ENCODE results near the gene TMEM184A.

The TMEM184A gene

DNA sequence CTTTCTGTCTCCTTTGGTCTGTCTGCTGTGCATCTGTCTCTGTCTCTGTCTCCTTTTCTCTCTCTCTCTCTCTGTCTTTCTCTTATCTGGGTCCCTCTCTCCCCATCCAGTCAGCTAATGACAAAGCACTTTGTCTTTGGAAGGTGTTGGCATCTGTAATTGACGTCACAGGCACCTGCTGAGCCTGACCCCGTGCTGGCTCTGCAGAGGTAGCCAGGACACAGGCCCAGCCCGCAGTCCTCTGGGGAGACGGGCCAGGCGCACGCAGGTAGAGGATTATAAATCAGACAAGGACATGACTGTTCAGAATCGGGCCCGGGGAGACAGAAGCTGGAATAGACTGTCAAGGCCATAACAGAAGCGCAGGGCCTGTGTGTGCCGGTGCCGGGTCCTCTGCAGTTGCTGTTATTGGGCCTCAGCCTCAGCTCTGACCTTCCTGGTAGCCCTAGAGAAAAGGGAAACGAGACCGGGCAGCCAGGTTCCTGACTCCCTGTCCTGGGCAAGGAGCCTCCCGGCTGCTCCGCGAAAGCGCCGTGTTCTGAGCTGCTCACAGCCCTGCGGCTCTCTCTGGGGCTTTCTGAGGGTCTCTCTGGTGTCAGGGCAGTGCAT lies 24.5 kb upstream of the TMEM184A start:
- H3K27me3 Mint-ChIP-seq (ENCODE audit: low read depth): peaks cover 14% of the 10 kb centered on the region
- TF ChIP-seq, protein P1, sequence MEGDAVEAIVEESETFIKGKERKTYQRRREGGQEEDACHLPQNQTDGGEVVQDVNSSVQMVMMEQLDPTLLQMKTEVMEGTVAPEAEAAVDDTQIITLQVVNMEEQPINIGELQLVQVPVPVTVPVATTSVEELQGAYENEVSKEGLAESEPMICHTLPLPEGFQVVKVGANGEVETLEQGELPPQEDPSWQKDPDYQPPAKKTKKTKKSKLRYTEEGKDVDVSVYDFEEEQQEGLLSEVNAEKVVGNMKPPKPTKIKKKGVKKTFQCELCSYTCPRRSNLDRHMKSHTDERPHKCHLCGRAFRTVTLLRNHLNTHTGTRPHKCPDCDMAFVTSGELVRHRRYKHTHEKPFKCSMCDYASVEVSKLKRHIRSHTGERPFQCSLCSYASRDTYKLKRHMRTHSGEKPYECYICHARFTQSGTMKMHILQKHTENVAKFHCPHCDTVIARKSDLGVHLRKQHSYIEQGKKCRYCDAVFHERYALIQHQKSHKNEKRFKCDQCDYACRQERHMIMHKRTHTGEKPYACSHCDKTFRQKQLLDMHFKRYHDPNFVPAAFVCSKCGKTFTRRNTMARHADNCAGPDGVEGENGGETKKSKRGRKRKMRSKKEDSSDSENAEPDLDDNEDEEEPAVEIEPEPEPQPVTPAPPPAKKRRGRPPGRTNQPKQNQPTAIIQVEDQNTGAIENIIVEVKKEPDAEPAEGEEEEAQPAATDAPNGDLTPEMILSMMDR (IDR thresholded peaks at IDR 0.05; ENCODE audit: unreplicated experiment in 3 of 3): no peak
- no peak overlapping the region for H3K4me3 Mint-ChIP-seq
- peaks cover 8% of the 10 kb centered on the region for H3K4me1 Mint-ChIP-seq
- H3K27ac Mint-ChIP-seq: no peak overlapping the region
- H3K9me3 Mint-ChIP-seq: no peaks in the 10 kb centered on the region
- H3K36me3 Mint-ChIP-seq (ENCODE audit: low read depth): peaks cover under 1% of the 10 kb centered on the region

- peaks cover 12% of the 10 kb centered on the region for H3K27me3 Mint-ChIP-seq (ENCODE audit: low read depth)
- H3K4me3 Mint-ChIP-seq: no peak overlapping the region
- H3K27ac Mint-ChIP-seq: no peak overlapping the region
- TF ChIP-seq, protein P1 (IDR thresholded peaks at IDR 0.05; ENCODE audit: unreplicated experiment in 3 of 3): peak; percentile 84 to 90 (median 86)
- peaks cover 8% of the 10 kb centered on the region for H3K4me1 Mint-ChIP-seq
- peaks cover 3% of the 10 kb centered on the region for H3K36me3 Mint-ChIP-seq (ENCODE audit: low read depth)
- no peaks in the 10 kb centered on the region for H3K9me3 Mint-ChIP-seq
These were observed 23.7 kb upstream of the TMEM184A start for GRCh38 chr7:1579481-1580421.

- H3K27me3 Mint-ChIP-seq (ENCODE audit: low read depth): peaks cover 8% of the 10 kb centered on the region
- TF ChIP-seq, protein P1 (IDR thresholded peaks at IDR 0.05; ENCODE audit: unreplicated experiment in 3 of 3): no peak
These were observed 22.5 kb upstream of the TMEM184A start for GRCh38 chr7:1578513-1578912.

GRCh38 chr7:1576521-1577253 lies 20.7 kb upstream of the TMEM184A start:
- Mint-ChIP-seq H3K4me1 (peaks cover 17% of the 10 kb centered on the region), H3K9me3 (no peaks in the 10 kb centered on the region), H3K36me3 (ENCODE audit: low read depth) (peaks cover 6% of the 10 kb centered on the region), H3K27ac (no peak overlapping the region), H3K4me3 (no peak overlapping the region), H3K27me3 (ENCODE audit: low read depth) (peaks cover 4% of the 10 kb centered on the region)
- TF ChIP-seq, protein P1 (IDR thresholded peaks at IDR 0.05; ENCODE audit: unreplicated experiment in 3 of 3): no peak

More at GRCh38 chr7:1578513-1578912, 22.5 kb upstream of the TMEM184A start:
- peaks cover 8% of the 10 kb centered on the region for H3K4me1 Mint-ChIP-seq
- H3K4me3 Mint-ChIP-seq: no peak overlapping the region
- no peaks in the 10 kb centered on the region for H3K9me3 Mint-ChIP-seq
- H3K36me3 Mint-ChIP-seq (ENCODE audit: low read depth): peaks cover 3% of the 10 kb centered on the region
- H3K27ac Mint-ChIP-seq: no peak overlapping the region

DNA sequence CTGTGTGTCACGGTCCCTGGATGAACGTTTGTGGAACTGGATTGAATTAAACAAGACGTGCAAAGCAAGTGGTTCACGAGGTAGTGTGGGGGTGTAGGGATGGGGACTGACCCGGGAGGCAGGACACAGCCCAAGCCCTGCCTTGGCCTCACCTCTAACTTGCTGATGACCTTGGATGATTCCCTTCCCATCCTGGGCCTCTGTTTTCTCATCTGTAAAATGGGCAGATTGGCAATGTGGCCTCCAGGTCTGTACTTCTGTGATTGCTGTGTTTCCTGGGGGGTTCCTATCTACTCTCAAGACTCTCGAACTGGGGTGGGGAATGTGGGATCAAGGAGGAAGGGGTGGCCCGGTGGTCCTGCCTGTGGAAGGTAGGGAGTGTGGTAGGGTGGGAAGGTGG lies 19.8 kb upstream of the TMEM184A start:
- peaks cover 6% of the 10 kb centered on the region for H3K36me3 Mint-ChIP-seq (ENCODE audit: low read depth)
- H3K9me3 Mint-ChIP-seq: no peaks in the 10 kb centered on the region
- H3K4me1 Mint-ChIP-seq: peaks cover 21% of the 10 kb centered on the region
- peaks cover 4% of the 10 kb centered on the region for H3K27me3 Mint-ChIP-seq (ENCODE audit: low read depth)
- H3K4me3 Mint-ChIP-seq: no peak overlapping the region
- H3K27ac Mint-ChIP-seq: no peak overlapping the region
- TF ChIP-seq, protein P1 (IDR thresholded peaks at IDR 0.05; ENCODE audit: unreplicated experiment in 3 of 3): no peak
